HepG2 (cell line): ENCODE results near the gene NDUFC1. TPM values are rescaled to one million over a fixed set of nuclear protein-coding genes. Genes with fewer than 3 reads are reported as not detected.

Source experiments
- DR1 ChIP-seq: sonication (generic); formaldehyde crosslinking; IDR thresholded peaks from 2 replicates; pipeline ENCODE4 v1.8.0; 2021; ENCODE audit warnings: mild to moderate bottlenecking, missing genetic modification reagents, inconsistent platforms
- FOXC1 ChIP-seq: sonication (generic); formaldehyde crosslinking; IDR thresholded peaks from 2 replicates; pipeline ENCODE4 v1.8.0; 2022; ENCODE audit warnings: mild to moderate bottlenecking, missing genetic modification reagents, borderline replicate concordance
- HOXA3 ChIP-seq: sonication (generic); formaldehyde crosslinking; IDR thresholded peaks from 2 replicates; pipeline ENCODE4 v1.5.0; 2020; ENCODE audit warnings: missing genetic modification reagents
- JDP2 ChIP-seq: sonication (generic); formaldehyde crosslinking; IDR thresholded peaks from 2 replicates; pipeline ENCODE4 v1.8.1; 2022; ENCODE audit warnings: missing genetic modification reagents, borderline replicate concordance
- KDM4B ChIP-seq: sonication (generic); formaldehyde crosslinking; IDR thresholded peaks from 2 replicates; pipeline ENCODE4 v1.4.0; 2020; ENCODE audit warnings: missing genetic modification reagents
- MAF1 ChIP-seq: sonication (generic); formaldehyde crosslinking; IDR thresholded peaks from 2 replicates; pipeline ENCODE4 v1.5.0; 2020; ENCODE audit warnings: missing genetic modification reagents, borderline replicate concordance
- MAFK ChIP-seq, 2 experiments: IDR thresholded peaks in 1 of 2; conservative IDR thresholded peaks in 1 of 2; 2 replicates each; pipeline ENCODE4 v1.6.1; 2011; ENCODE audit warnings: improper control_type of control experiment in 2 of 2, low read length in 2 of 2
- MAZ ChIP-seq, 2 experiments: sonication (generic) in 1 of 2; formaldehyde crosslinking in 1 of 2; IDR thresholded peaks; 2 replicates each; pipeline versions ENCODE4 v1.5.0 to v1.6.1; 2012 to 2020; ENCODE audit warnings: low read depth in 2 of 2, mild to moderate bottlenecking in 2 of 2, borderline replicate concordance in 1 of 2, improper control_type of control experiment in 1 of 2, low read length in 1 of 2, missing genetic modification reagents in 1 of 2, moderate library complexity in 1 of 2
- MIER2 ChIP-seq: IDR thresholded peaks from 2 replicates; pipeline ENCODE4 v1.6.1; 2016; ENCODE audit warnings: missing biosample characterization, missing genetic modification reagents
- NCOA1 ChIP-seq: sonication (generic); formaldehyde crosslinking; IDR thresholded peaks from 2 replicates; pipeline ENCODE4 v1.9.0; 2021; ENCODE audit warnings: missing genetic modification reagents
- NFATC3 ChIP-seq: sonication (generic); formaldehyde crosslinking; IDR thresholded peaks from 2 replicates; pipeline ENCODE4 v1.5.1; 2020; ENCODE audit warnings: mild to moderate bottlenecking, missing genetic modification reagents
- PHB2 ChIP-seq: fragments of 450-650 bp; IDR thresholded peaks from 2 replicates; pipeline ENCODE4 v1.6.1; 2018; ENCODE audit not compliant: partially characterized antibody
- POLR2A ChIP-seq, 2 experiments: IDR thresholded peaks; 2 replicates each; pipeline ENCODE4 v1.6.1; 2011; ENCODE audit warnings: low read depth in 2 of 2, low read length in 2 of 2, mild to moderate bottlenecking in 1 of 2, moderate library complexity in 1 of 2; ENCODE audit not compliant: insufficient read depth in 1 of 2
- PRDM4 ChIP-seq: sonication (generic); formaldehyde crosslinking; IDR thresholded peaks from 2 replicates; pipeline ENCODE4 v1.9.0; 2021; ENCODE audit warnings: missing genetic modification reagents, borderline replicate concordance
- RFXAP ChIP-seq: sonication (generic); formaldehyde crosslinking; IDR thresholded peaks from 2 replicates; pipeline ENCODE4 v1.4.0; 2020; ENCODE audit warnings: missing genetic modification reagents, borderline replicate concordance
- SALL1 ChIP-seq: sonication (generic); formaldehyde crosslinking; IDR thresholded peaks from 2 replicates; pipeline ENCODE4 v1.8.0; 2022; ENCODE audit warnings: mild to moderate bottlenecking, missing genetic modification reagents
- TCF7 ChIP-seq: sonication (generic); IDR thresholded peaks from 2 replicates; pipeline ENCODE4 v1.6.1; 2016; ENCODE audit warnings: antibody characterized with exemption, low read depth
- YEATS2 ChIP-seq: sonication (generic); formaldehyde crosslinking; IDR thresholded peaks from 2 replicates; pipeline ENCODE4 v1.4.0; 2020; ENCODE audit warnings: missing genetic modification reagents, borderline replicate concordance
- ZFP36 ChIP-seq: fragments of 150-350 bp; IDR thresholded peaks from 2 replicates; pipeline ENCODE4 v1.6.1; 2018; ENCODE audit warnings: borderline replicate concordance, low read length, low read depth; ENCODE audit not compliant: partially characterized antibody
- ZFP41 ChIP-seq: sonication (generic); formaldehyde crosslinking; IDR thresholded peaks from 2 replicates; pipeline ENCODE4 v1.4.0; 2020; ENCODE audit warnings: mild to moderate bottlenecking, missing genetic modification reagents, borderline replicate concordance
- ZGPAT ChIP-seq: IDR thresholded peaks from 2 replicates; pipeline ENCODE4 v1.6.1; 2016; ENCODE audit warnings: mild to moderate bottlenecking
- ZNF446 ChIP-seq: sonication (generic); formaldehyde crosslinking; IDR thresholded peaks from 2 replicates; pipeline ENCODE4 v1.5.0; 2020; ENCODE audit warnings: mild to moderate bottlenecking, missing genetic modification reagents
- ZNF589 ChIP-seq: sonication (generic); formaldehyde crosslinking; conservative IDR thresholded peaks from 2 replicates; pipeline ENCODE4 v1.8.0; 2022; ENCODE audit warnings: mild to moderate bottlenecking, moderate library complexity, missing genetic modification reagents
- ZNF652 ChIP-seq: IDR thresholded peaks from 2 replicates; pipeline ENCODE4 v1.6.1; 2016; ENCODE audit warnings: low read depth, borderline replicate concordance
- ZNF660 ChIP-seq: sonication (generic); formaldehyde crosslinking; IDR thresholded peaks from 2 replicates; pipeline ENCODE4 v1.5.1; 2020; ENCODE audit warnings: mild to moderate bottlenecking, low read depth, missing genetic modification reagents, borderline replicate concordance
- ZNF775 ChIP-seq: sonication (generic); formaldehyde crosslinking; IDR thresholded peaks from 2 replicates; pipeline ENCODE4 v1.4.0; 2020; ENCODE audit warnings: missing genetic modification reagents, mild to moderate bottlenecking, moderate library complexity, borderline replicate concordance
- ZZZ3 ChIP-seq: sonication (generic); formaldehyde crosslinking; IDR thresholded peaks from 2 replicates; pipeline ENCODE4 v1.4.0; 2020; ENCODE audit warnings: missing genetic modification reagents, mild to moderate bottlenecking, borderline replicate concordance
- polyA plus RNA-seq, 8 experiments: library from polyadenylated mRNA; depleted of rRNA in 3 of 8; stranded (reverse) in 7 of 8; unstranded in 1 of 8; fragments of >200 nt; fragmentation: Illumina TruSeq in 4 of 8; extraction: Trizol in 4 of 8; gene quantifications; 2 replicates each; pipeline versions ENCODE4 v1.2.1 to v1.2.3, GENCODE V29; 2011 to 2016; ENCODE audit warnings: low read depth in 4 of 8, missing spikeins in 1 of 8, mixed read lengths in 1 of 8; ENCODE audit not compliant: insufficient read depth in 1 of 8
- total RNA-seq, 5 experiments: library from RNA; depleted of rRNA; stranded (reverse); fragments of >200 nt; fragmentation: Illumina TruSeq; extraction: Trizol; gene quantifications; 2 replicates each; pipeline ENCODE4 v1.2.3, GENCODE V29; 2016; ENCODE audit warnings: low read depth in 1 of 5

Gene NDUFC1
- total and polyA plus RNA-seq, 2 of the 13 experiments (the other 11 are each of a cell fraction or from before 2014, with no cell fraction given): 43.4 to 96.4 TPM

GRCh38 chr4:139295206-139295941, 6.9 kb downstream of the NDUFC1 start (continued):
- TF ChIP-seq ZNF775 (CRISPR knock-in tag) (no peak; the same call in 1 of the 2 replicates), SALL1 (CRISPR knock-in tag) (peak; percentile 88), MIER2 (CRISPR knock-in tag) (peak; percentile 59; the same call in 1 of the 2 replicates), PRDM4 (no peak), ZZZ3 (no peak), RFXAP (CRISPR knock-in tag) (0 out of 2 replicates have a peak, but pooled peaks have one; percentile 75), YEATS2 (CRISPR knock-in tag) (peak; percentile 59; the same call in 1 of the 2 replicates), ZFP36 (no peak), ZNF652 (CRISPR knock-in tag) (no peak), ZFP41 (CRISPR knock-in tag) (no peak), MAFK (conservative IDR thresholded peaks at IDR 0.05 in 1 of 2, IDR thresholded peaks at IDR 0.05 in 1 of 2; ENCODE audit: low read length in 2 of 2) (no peak), ZNF446 (CRISPR knock-in tag) (no peak), MAZ (IDR thresholded peaks at IDR 0.05; ENCODE audit: borderline replicate concordance, low read depth, low read length) (peak; percentile 74; the same call in 1 of the 2 replicates), MAZ (CRISPR knock-in tag; IDR thresholded peaks at IDR 0.05; ENCODE audit: low read depth) (peak; percentile 72), ZGPAT (CRISPR knock-in tag) (peak; percentile 92), NCOA1 (CRISPR knock-in tag) (no peak), TCF7 (no peak), ZNF660 (no peak), POLR2A (IDR thresholded peaks at IDR 0.05; ENCODE audit: insufficient read depth in 1 of 2, low read depth in 2 of 2, low read length in 2 of 2) (peak; percentile 77 to 79; a peak in 3 of 4 replicates), PHB2 (no peak), KDM4B (CRISPR knock-in tag) (peak; percentile 78; the same call in 1 of the 2 replicates), NFATC3 (0 out of 2 replicates have a peak, but pooled peaks have one; percentile 63), FOXC1 (CRISPR knock-in tag) (no peak), DR1 (CRISPR knock-in tag) (peak; percentile 50; the same call in 1 of the 2 replicates), MAF1 (CRISPR knock-in tag) (no peak), ZNF589 (CRISPR knock-in tag) (no peak; the same call in 1 of the 2 replicates), JDP2 (CRISPR knock-in tag) (no peak; the same call in 1 of the 2 replicates), HOXA3 (CRISPR knock-in tag) (peak; percentile 92)
